HepG2 (cell line): ENCODE results near the gene ATP23. TPM values are rescaled to one million over a fixed set of nuclear protein-coding genes. Genes with fewer than 3 reads are reported as not detected.
A peak's percentile ranks its signal among the peaks of the same experiment; 100 is the strongest.

Source experiments
- ARID2 ChIP-seq: sonication (generic); formaldehyde crosslinking; IDR thresholded peaks from 2 replicates; pipeline ENCODE4 v1.8.1; 2022; ENCODE audit warnings: mild to moderate bottlenecking, missing genetic modification reagents, borderline replicate concordance
- ATF1 ChIP-seq: IDR thresholded peaks from 2 replicates; pipeline ENCODE4 v1.6.1; 2016; ENCODE audit warnings: mild to moderate bottlenecking, control low read depth
- DNMT1 ChIP-seq: sonication (generic); formaldehyde crosslinking; IDR thresholded peaks from 2 replicates; pipeline ENCODE4 v1.5.1; 2020; ENCODE audit warnings: mild to moderate bottlenecking, missing genetic modification reagents
- KDM1A ChIP-seq: IDR thresholded peaks from 2 replicates; pipeline ENCODE4 v1.6.1; 2016; ENCODE audit warnings: missing compliant biosample characterization
- MAZ ChIP-seq, 2 experiments: sonication (generic) in 1 of 2; formaldehyde crosslinking in 1 of 2; IDR thresholded peaks; 2 replicates each; pipeline versions ENCODE4 v1.5.0 to v1.6.1; 2012 to 2020; ENCODE audit warnings: low read depth in 2 of 2, mild to moderate bottlenecking in 2 of 2, borderline replicate concordance in 1 of 2, improper control_type of control experiment in 1 of 2, low read length in 1 of 2, missing genetic modification reagents in 1 of 2, moderate library complexity in 1 of 2
- MYNN ChIP-seq: sonication (generic); formaldehyde crosslinking; IDR thresholded peaks from 2 replicates; pipeline ENCODE4 v1.4.0; 2020; ENCODE audit warnings: mild to moderate bottlenecking, low read depth, missing genetic modification reagents
- RAD51 ChIP-seq: fragments of 450-650 bp; IDR thresholded peaks from 2 replicates; pipeline ENCODE4 v1.6.1; 2016; ENCODE audit warnings: borderline replicate concordance
- SSRP1 ChIP-seq: IDR thresholded peaks from 2 replicates; pipeline ENCODE4 v1.6.1; 2016; ENCODE audit warnings: control low read depth
- TBL1XR1 ChIP-seq: fragments of 150-350 bp; IDR thresholded peaks from 2 replicates; pipeline ENCODE4 v1.6.1; 2014; ENCODE audit warnings: borderline replicate concordance, low read length; ENCODE audit not compliant: partially characterized antibody
- TIGD3 ChIP-seq: sonication (generic); formaldehyde crosslinking; IDR thresholded peaks from 2 replicates; pipeline ENCODE4 v1.5.1; 2020; ENCODE audit warnings: mild to moderate bottlenecking, missing genetic modification reagents, borderline replicate concordance
- WIZ ChIP-seq: sonication (generic); formaldehyde crosslinking; IDR thresholded peaks from 2 replicates; pipeline ENCODE4 v1.5.1; 2020; ENCODE audit warnings: mild to moderate bottlenecking, missing genetic modification reagents
- ZBTB44 ChIP-seq: sonication (generic); formaldehyde crosslinking; IDR thresholded peaks from 2 replicates; pipeline ENCODE4 v1.4.0; 2020; ENCODE audit warnings: missing genetic modification reagents
- ZNF34 ChIP-seq: sonication (generic); formaldehyde crosslinking; IDR thresholded peaks from 2 replicates; pipeline ENCODE4 v1.4.0; 2020; ENCODE audit warnings: mild to moderate bottlenecking, missing genetic modification reagents, borderline replicate concordance
- ZNF674 ChIP-seq: sonication (generic); formaldehyde crosslinking; IDR thresholded peaks from 2 replicates; pipeline ENCODE4 v1.5.0; 2020; ENCODE audit warnings: low read depth, mild to moderate bottlenecking, missing genetic modification reagents
- ZNF709 ChIP-seq: sonication (generic); formaldehyde crosslinking; IDR thresholded peaks from 2 replicates; pipeline ENCODE4 v1.5.0; 2020; ENCODE audit warnings: mild to moderate bottlenecking, missing genetic modification reagents
- ZSCAN9 ChIP-seq: IDR thresholded peaks from 2 replicates; pipeline ENCODE4 v1.6.1; 2016; ENCODE audit warnings: borderline replicate concordance
- polyA plus RNA-seq, 8 experiments: library from polyadenylated mRNA; depleted of rRNA in 3 of 8; stranded (reverse) in 7 of 8; unstranded in 1 of 8; fragments of >200 nt; fragmentation: Illumina TruSeq in 4 of 8; extraction: Trizol in 4 of 8; gene quantifications; 2 replicates each; pipeline versions ENCODE4 v1.2.1 to v1.2.3, GENCODE V29; 2011 to 2016; ENCODE audit warnings: low read depth in 4 of 8, missing spikeins in 1 of 8, mixed read lengths in 1 of 8; ENCODE audit not compliant: insufficient read depth in 1 of 8
- total RNA-seq, 5 experiments: library from RNA; depleted of rRNA; stranded (reverse); fragments of >200 nt; fragmentation: Illumina TruSeq; extraction: Trizol; gene quantifications; 2 replicates each; pipeline ENCODE4 v1.2.3, GENCODE V29; 2016; ENCODE audit warnings: low read depth in 1 of 5
- TF ChIP-seq, protein P1 (sequence below): sonication (generic); formaldehyde crosslinking; IDR thresholded peaks from 2 replicates; pipeline ENCODE4 v1.4.0; 2020; ENCODE audit warnings: missing genetic modification reagents
- TF ChIP-seq, protein P2 (sequence below): sonication (generic); formaldehyde crosslinking; IDR thresholded peaks from 2 replicates; pipeline ENCODE4 v1.5.0; 2020; ENCODE audit warnings: missing genetic modification reagents
- TF ChIP-seq, protein P3 (sequence below): IDR thresholded peaks from 2 replicates; pipeline ENCODE4 v1.6.1; 2016

The ATP23 gene
- total and polyA plus RNA-seq, 2 of the 13 experiments (the other 11 are each of a cell fraction or from before 2014, with no cell fraction given), result 12.1 to 14.7 TPM

DNA sequence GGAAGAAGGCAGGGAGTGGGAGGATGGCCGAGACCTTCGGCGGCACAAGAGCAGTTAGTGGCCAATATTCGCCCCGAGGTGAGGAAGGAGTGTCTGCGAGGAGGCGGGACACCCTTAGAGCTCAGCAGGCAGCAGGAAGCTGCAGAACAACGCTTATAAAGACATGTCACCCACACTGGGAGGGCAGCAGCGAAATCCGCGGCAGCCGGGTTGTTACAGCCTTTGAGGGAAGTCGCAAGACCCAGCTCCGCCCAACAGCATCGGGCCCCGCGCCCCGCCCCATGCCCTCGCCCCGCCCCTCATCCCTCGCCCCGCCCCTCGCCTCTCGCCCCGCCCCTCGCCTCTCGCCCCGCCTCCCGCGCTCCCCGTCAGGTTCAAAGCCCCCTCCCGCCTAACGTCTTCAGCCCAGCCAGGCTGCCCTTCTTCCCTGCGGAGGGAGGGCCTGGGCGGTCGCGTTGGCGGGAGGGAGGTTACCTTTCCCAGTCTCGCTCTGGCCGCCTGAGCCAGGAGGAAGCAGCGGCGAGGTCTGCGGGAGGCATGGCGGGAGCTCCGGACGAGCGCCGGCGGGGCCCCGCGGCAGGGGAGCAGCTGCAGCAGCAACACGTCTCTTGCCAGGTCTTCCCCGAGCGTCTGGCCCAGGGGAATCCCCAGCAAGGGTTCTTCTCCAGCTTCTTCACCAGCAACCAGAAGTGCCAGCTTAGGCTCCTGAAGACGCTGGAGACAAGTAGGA is at the start of gene ATP23 (continued):
- TF ChIP-seq, protein P1, sequence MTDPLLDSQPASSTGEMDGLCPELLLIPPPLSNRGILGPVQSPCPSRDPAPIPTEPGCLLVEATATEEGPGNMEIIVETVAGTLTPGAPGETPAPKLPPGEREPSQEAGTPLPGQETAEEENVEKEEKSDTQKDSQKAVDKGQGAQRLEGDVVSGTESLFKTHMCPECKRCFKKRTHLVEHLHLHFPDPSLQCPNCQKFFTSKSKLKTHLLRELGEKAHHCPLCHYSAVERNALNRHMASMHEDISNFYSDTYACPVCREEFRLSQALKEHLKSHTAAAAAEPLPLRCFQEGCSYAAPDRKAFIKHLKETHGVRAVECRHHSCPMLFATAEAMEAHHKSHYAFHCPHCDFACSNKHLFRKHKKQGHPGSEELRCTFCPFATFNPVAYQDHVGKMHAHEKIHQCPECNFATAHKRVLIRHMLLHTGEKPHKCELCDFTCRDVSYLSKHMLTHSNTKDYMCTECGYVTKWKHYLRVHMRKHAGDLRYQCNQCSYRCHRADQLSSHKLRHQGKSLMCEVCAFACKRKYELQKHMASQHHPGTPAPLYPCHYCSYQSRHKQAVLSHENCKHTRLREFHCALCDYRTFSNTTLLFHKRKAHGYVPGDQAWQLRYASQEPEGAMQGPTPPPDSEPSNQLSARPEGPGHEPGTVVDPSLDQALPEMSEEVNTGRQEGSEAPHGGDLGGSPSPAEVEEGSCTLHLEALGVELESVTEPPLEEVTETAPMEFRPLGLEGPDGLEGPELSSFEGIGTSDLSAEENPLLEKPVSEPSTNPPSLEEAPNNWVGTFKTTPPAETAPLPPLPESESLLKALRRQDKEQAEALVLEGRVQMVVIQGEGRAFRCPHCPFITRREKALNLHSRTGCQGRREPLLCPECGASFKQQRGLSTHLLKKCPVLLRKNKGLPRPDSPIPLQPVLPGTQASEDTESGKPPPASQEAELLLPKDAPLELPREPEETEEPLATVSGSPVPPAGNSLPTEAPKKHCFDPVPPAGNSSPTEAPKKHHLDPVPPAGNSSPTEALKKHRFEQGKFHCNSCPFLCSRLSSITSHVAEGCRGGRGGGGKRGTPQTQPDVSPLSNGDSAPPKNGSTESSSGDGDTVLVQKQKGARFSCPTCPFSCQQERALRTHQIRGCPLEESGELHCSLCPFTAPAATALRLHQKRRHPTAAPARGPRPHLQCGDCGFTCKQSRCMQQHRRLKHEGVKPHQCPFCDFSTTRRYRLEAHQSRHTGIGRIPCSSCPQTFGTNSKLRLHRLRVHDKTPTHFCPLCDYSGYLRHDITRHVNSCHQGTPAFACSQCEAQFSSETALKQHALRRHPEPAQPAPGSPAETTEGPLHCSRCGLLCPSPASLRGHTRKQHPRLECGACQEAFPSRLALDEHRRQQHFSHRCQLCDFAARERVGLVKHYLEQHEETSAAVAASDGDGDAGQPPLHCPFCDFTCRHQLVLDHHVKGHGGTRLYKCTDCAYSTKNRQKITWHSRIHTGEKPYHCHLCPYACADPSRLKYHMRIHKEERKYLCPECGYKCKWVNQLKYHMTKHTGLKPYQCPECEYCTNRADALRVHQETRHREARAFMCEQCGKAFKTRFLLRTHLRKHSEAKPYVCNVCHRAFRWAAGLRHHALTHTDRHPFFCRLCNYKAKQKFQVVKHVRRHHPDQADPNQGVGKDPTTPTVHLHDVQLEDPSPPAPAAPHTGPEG, result no peak
- no peak for TF ChIP-seq RAD51
- TF ChIP-seq, protein P2, sequence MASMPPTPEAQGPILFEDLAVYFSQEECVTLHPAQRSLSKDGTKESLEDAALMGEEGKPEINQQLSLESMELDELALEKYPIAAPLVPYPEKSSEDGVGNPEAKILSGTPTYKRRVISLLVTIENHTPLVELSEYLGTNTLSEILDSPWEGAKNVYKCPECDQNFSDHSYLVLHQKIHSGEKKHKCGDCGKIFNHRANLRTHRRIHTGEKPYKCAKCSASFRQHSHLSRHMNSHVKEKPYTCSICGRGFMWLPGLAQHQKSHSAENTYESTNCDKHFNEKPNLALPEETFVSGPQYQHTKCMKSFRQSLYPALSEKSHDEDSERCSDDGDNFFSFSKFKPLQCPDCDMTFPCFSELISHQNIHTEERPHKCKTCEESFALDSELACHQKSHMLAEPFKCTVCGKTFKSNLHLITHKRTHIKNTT (CRISPR knock-in tag), result no peak
- no peak for TF ChIP-seq DNMT1
- no peak for TF ChIP-seq ZNF674 (CRISPR knock-in tag)
- no peak for TF ChIP-seq WIZ (CRISPR knock-in tag)
- peak; percentile 40; the same call in 1 of the 2 replicates for TF ChIP-seq MAZ (IDR thresholded peaks at IDR 0.05; ENCODE audit: borderline replicate concordance, low read depth, low read length)
- peak; percentile 75 for TF ChIP-seq MAZ (CRISPR knock-in tag; IDR thresholded peaks at IDR 0.05; ENCODE audit: low read depth)
- TF ChIP-seq KDM1A (CRISPR knock-in tag), result no peak
- no peak for TF ChIP-seq ATF1
- peak; percentile 85; the same call in 1 of the 2 replicates for TF ChIP-seq ZSCAN9
- no peak for TF ChIP-seq MYNN
- no peak for TF ChIP-seq SSRP1 (CRISPR knock-in tag)
- 0 out of 2 replicates have a peak, but pooled peaks have one; percentile 50 for TF ChIP-seq ZBTB44 (CRISPR knock-in tag)
- no peak for TF ChIP-seq TBL1XR1
- TF ChIP-seq TIGD3 (CRISPR knock-in tag), result no peak
- TF ChIP-seq, protein P3, sequence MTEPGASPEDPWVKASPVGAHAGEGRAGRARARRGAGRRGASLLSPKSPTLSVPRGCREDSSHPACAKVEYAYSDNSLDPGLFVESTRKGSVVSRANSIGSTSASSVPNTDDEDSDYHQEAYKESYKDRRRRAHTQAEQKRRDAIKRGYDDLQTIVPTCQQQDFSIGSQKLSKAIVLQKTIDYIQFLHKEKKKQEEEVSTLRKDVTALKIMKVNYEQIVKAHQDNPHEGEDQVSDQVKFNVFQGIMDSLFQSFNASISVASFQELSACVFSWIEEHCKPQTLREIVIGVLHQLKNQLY, result no peak
- TF ChIP-seq ARID2 (CRISPR knock-in tag), result peak; percentile 6; the same call in 1 of the 2 replicates
- TF ChIP-seq ZNF34 (CRISPR knock-in tag), result no peak
- TF ChIP-seq ZNF709 (CRISPR knock-in tag), result no peak; the same call in none of the 2 replicates
